ENCODE data around the gene DYSF.

Gene DYSF

DNA sequence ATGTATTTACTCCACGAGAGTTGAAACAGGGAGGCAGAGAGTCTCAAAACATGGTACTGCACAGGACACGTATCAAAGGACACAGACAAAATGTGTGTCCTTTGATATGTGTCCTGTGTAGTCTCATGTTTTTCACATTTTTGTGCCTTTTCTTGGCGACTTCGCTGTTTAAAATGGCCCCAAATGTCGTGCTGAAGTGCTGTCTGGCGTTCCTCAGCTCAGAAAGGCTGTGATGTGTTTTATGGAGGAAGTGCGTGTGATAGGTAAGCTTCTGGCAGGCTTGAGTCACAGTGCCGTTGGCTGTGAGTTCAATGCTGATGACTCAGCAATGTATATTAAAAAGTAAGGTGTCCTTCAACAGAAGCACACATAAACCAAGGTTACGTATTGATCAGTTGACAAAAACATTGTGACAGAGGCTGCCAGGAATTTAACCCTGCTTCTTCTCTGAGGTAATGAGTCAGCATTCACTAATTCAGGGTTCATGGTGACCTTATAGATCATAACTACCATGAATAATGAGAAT lies 78.2 kb downstream of the DYSF start:
- no peak for DNase-seq

DNA sequence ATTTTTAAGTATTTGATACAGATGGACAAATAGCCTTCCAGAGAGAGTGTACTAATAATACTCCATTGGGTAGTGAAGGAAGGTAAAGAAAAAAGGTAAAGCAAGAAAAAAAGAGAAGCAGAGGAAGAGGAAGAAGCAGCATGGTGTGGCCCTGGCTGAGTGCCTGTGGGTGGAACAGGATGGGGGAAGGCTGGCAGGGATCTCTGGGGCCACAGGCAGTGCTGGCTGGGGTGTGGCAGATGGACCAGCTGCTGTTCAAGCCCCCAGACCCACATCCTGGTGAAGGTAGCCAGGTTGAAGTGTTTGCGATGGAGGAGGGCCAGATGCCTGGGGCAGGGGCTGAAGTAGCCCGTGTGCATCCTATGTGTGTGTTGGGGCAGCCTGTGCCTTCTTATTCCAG lies 79.0 kb downstream of the DYSF start:
- DNase-seq = no peak

DNA sequence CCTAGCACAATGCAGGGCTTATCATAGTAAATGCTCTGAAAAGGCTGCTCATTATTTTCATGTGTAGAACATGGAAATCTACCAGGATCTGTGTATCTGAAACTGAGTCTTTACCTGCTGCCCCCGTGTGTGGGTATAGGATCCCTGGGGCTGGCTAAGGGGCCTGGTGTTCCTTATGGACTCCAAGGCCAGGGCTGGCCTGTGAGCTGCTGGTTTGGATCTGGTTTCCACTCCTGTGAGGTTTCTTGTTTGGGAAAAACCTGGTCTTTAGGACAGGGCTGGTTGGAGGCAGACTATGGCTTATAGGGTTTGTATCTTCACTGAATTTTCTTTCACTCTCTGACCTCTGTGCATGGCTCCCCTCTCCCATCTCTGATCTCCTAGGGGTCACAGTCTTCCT lies 80.8 kb downstream of the DYSF start:
- DNase-seq = no peak

DNA sequence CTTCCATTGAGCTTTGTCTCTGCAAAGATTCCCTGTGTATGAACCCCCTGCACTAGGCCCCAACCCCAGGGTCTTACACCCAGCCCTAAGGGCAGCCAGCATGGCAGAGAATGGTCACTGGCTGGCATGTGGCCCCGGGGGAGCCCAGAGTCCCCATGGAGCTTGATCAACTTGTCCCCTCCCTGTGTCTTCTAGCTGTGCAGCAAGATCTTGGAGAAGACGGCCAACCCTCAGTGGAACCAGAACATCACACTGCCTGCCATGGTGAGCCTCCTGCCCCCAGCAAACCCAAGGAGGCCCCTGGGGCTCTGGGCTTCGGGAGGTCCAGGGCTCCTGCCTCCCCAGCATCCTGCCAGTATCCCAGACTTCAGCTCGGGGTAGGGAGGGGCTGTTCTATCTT lies 81.5 kb downstream of the DYSF start:
- DNase-seq = no peak

DNA sequence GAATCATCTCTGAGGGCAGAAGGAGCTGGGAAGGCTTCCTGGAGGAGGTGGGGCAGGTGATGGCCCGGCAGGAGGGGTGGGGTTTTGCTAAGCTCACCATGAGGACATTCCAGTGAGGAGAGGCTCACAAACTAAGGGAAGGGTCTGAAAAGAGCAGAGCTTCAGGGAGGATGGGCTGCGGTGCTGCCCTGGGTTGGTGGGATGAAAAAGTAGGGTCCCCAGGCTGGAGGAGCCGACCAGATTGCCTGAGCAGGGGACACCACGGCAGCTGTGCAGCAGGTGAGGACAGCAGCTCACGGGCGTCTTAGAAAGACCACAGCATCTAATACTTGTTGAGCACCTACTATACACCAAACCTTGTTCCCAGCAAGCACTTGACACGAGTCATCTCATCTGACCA lies 82.2 kb downstream of the DYSF start:
- DNase-seq = no peak

DNA sequence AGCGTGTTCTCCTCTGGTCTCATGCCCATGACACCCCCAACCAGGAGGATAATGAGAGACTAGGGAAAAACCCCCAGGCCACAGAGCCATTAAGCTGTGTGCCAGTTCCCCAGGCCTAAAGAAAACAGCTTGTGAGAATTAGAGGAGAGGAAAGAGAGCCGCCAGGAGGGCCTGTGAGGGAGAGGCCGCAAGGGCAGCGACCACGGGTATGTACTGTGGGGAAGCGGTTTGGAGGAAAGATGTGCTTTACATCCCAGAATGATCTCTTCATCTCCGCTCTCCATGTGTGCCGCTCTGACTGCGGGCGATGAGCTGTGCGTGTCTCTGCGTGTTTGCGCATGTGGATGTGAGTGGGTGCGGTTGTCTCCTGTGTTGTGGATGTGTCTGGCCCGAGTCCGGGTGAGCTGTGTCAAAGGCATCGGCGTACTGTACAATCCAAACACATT lies 82.9 kb downstream of the DYSF start:
- no peak for DNase-seq

DNA sequence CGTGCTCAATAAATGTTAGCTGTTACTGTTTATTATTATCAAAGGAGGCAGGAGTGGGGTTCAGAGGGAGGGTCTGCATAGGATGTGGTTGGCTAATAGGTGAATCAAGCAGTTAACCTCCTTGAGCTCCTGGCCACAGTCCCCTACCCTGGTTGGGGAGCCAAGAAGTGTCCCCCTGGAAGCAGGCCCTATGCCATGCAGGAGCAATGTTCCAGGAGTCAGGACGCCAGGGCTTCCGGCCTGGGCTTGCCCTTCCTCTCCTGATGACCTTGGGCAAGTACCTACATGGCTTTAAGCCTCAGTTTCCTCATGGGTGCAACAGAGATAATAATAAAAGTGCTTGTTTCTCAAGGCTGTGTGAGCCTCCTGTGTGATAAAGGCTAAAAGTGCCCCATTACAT lies 84.9 kb downstream of the DYSF start:
- DNase-seq = no peak

DNA sequence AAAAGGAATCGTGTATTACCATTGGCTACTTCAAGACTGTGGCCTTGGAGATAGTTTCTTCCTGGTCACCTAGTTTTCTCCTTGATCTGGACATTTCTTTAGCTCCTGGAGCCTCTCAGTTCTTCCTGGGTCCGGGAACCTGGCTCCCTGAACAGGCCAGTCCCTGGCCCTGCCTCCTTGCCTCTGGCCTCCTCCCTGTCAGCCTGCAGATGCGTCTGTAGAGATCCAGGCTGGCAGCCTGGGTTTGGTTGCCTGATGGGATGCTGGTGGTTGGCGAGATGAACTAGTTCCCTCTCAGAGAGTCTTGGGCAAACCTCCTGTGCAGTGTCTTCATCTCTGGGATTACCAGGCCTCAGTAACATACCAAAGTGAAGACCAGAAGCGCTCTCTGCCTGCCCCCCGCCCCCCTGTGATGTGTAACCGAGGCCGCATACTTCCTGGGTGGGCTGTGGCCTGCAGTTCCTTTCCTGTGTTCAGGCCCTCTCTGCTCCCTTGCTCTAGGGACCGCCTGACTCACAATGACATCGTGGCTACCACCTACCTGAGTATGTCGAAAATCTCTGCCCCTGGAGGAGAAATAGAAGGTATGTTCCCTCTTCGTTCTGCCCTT lies 85.4 kb downstream of the DYSF start:
- no peak for DNase-seq

DNA sequence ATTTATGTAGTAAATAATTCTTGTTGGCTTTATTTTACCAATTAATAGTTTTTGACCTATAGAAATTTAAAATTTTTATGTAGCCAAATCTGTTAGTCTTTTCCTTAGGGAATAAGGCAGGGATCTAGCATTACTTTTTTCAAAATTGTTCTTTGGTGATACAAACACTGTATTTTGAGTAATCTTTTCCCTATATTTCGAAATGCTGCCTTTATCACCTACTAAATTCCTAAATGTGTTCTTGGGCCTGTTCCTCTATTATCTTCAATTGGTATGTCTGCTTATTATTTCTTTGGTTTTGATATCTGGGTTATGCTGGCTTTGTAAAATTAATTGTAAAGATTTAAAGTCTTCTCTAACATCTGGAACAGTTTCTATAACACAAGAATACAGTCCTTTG lies 87.5 kb downstream of the DYSF start:
- DNase-seq = no peak

DNA sequence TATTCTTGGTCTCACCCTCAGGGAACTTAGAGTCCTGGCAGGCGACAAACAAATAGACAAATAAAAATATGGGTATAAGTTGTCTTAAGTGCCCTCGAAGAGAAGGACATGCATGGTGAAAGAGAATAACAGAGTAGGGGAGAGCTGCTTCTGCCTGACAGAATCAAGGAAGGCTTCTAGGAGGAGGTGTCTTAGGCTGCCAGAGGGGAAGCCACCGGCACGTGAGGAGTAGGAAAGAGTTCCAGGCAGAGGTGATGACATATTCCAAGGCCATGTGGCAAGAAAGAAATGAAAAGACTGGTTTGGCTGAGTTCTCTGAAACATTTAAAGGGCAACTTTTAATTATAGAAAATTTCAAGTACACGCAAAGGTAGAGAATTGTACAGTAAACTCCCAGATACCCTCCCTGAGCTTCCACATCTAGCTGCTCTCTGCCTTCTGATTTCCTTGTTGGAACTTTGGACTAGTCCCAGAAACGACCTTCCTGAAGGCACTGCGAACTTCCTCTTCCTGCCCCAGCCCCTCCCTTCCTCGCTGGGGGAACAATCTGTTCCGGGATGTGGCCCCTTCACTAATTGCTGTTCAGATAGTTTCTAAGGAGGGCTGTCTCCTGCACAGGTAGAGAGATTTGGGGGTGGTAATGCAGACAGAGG lies 91.7 kb downstream of the DYSF start:
- DNase-seq = peak in 1 of 2 experiments; percentile 9

DNA sequence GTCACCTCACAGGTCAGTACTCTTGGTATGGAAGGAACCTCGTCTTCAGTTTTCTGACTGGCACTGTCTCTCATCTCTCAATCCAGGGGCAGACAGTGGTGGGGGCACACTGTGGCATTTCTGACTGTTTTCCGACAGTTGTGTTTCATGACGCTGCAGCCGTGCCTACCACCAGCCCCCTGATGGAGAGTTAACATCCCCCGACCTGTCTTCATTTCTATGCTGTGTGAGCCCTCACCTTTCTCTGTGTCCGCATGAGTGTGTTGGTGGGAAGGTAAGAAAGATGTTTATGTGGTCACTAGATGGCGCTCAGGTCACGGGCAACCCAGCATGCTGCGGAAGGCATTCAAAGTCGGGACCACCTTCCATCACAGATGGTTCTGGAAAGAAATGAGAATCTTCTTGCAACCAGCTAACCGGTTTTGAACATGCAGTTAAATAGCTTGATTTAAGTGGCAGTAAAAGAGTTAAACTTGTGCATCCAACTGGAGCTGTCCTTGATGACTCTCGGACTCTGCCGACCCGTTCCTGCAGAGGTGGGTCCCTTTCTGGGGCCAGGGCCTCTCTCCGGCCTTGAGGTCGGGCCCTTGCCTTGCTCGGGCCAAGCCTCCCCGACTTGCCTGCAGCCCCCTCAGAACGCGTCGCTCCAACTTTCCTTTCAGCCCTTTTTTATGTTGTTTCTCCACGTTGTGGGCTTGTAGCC lies 92.4 kb downstream of the DYSF start:
- DNase-seq = peak; percentile 43 to 70

DNA sequence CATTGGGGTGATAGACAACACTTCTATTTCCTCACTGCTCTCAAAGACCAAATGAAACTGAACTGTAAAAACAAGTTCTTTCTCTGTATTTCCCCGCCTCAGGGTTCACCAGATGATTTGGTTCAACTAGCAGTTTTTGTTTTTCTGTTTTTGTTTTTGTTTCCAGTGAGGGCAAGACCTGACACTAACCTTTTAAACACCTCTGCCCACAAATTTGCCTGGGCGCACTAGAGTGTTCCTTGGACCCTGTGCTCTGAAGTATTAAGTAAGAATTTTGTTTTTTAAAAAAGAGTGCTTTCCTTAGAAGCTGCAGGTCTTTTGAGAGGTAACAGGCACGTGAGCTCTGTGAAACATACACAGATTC lies 92.9 kb downstream of the DYSF start:
- DNase-seq = no peak

DNA sequence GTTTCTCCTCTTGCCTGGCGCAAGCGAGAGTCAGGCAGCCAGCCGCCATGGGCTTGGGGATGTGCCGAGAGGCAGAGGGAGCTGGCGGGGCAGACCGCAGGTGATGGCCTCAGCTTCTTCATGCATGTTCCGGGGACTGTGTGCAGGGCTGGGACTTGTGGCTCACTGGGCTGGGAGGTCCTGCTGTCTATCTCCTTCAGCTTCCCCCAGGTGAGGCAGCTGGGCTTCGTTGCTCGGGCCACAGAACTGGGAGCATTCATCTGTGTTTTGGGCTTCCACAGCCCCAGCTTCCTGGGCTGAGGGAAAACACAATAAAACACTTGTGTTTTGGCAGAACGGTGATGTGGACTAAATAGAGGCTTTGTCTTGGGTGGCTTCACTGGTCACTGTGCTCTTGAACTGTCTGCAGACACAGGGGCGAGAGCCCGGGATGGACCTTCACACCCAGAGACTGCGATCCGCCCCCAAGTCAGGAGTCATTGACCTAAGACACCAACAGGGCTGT lies 93.5 kb downstream of the DYSF start:
- no peak for DNase-seq

DNA sequence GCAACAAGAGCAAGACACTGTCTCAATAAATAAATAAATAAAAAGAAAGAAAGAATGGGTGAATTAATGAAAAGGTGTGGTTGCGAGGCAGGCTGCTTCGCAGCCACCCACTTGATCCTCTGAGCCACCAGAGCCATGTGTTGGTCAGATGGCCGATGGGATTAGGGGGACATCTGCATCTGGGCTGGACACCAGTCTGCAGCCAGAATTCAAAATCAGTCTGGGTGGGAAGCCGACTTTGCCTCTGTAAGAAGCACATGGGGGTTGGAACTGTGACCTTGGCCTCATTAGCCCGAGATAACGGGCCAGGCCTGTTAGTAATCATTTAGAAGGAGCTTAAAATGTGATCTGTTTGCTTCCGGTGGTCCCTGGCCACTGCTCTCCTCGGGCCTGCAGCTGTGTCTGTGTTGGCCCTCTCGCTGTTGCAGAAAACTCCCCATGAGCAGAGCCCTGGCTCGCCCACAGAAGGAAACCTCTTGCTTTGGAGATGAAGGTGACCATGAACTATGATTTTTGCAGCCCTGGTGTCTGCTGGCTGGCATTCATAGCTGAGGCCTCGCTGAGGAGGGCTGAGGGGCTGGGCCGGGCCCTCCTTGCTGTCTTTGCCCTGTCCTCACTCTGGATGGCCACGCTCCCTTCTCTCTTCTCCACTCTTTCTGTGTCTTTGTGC lies 94.4 kb downstream of the DYSF start:
- no peak for DNase-seq

DNA sequence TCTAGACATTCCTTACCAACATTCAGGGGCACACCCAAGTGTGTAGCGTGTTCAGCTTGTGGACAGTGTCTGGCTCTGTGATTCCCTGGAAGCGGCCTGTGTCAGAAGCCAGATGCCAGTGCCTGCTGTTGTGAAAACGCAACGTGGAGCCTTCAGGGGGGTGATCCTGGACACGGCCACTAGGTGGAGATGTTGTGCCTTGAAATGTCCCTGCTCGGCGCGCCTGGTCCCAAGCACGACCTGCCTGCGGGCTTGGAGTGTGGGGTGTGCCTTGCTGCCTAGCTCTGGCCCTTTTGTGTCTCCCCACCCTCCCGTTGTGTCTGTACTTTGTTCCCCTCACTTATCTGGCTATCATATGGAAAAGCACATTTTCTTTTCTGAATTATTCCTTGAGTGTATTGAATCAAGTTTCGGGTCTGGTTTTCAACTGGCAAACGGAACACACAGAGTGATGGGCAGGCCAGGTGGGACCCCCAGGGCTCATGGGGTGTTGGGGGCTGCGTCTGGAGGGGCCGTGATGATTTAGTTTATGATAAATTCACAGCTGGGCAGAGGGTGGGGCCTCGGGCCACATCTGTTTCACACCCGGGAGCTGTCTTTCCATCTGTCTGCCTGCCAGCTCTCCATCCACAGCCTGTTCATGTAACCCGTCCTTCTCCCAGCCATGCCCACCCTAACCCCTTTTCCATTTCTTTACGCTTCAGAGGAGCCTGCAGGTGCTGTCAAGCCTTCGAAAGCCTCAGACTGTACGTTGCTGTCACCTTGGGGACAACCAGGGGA lies 95.5 kb downstream of the DYSF start:
- peak; percentile 38 to 64 for DNase-seq

DNA sequence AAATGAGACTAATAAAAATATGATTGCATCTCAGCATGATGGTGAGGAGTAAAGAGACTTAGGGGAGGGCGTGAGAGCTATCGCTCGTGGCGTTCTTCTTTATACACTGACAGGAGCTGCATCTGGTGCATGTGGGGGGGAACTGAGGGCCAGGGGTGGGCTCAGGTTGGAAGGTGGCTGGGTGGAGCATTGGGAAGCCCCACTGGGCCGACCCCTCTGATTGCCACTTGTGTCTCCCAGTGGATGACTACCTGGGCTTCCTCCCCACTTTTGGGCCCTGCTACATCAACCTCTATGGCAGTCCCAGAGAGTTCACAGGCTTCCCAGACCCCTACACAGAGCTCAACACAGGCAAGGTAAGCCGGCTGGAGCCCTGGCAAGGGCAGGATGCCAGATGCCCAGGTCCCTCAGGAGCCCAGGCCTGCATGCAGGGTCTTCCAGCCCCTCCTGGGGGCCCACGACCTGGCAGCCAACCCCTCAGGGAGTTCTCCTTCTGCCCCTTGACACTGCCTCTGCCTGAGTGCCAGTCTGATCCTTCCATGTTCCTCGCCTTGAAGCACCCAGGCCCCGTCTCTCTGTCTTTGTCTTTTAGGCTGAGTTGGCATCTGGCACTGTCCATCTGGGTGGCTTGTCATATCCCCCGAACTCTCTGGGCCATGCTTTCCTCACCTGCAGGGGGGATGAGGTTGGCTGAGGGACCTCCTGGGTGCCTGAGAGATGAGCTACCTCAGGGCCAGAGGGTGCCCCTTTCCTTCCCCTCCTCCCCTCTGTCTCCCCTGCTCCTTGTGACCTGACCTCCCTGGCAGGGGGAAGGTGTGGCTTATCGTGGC lies 97.7 kb downstream of the DYSF start:
- DNase-seq = peak in 1 of 2 experiments; percentile 16

DNA sequence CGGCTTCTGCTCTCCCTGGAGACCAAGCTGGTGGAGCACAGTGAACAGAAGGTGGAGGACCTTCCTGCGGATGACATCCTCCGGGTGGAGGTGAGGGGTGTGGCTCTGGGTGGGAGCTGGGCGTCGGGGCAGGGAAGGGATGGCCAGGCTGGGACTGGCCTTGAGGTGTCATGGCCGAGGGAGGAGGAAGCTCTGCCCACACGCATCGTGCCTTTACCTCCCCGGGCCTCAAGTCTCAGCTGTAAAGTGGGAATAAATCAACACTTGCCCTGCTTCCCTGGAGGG lies 98.2 kb downstream of the DYSF start:
- no peak for DNase-seq

DNA sequence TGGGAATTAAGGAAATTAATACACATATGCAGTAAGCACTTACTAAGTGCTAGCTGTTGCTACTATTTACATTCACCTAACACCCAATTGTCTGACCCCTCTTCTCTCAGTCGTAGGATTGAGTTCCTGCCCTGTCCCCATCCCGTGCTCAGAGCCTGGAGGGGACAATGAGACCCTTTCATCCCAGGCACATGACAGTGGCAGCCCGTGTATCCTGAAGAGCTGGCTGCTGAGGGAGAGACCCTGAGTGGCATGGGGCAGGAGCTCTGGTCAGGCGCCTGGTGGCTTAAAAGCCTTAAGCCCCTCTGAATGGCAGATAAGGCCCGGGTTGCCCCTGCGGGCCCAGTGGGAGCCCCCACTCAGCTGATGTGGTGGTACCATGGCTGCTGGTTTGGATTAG lies 99.0 kb downstream of the DYSF start:
- DNase-seq = no peak

DNA sequence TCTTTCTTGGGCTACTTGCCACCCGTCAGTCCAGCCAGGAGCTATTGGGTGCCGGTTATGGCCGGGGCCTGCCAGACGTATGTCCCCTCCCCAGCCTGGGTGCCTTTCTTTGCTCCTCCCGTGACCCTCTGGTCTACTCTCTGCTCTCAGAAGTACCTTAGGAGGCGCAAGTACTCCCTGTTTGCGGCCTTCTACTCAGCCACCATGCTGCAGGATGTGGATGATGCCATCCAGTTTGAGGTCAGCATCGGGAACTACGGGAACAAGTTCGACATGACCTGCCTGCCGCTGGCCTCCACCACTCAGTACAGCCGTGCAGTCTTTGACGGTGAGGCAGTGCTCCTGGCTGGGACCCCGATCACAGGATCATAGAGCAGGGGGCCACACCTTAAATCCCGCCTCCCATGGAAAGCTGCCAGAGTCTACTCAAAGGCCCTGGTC lies 99.5 kb downstream of the DYSF start:
- no peak for DNase-seq

DNA sequence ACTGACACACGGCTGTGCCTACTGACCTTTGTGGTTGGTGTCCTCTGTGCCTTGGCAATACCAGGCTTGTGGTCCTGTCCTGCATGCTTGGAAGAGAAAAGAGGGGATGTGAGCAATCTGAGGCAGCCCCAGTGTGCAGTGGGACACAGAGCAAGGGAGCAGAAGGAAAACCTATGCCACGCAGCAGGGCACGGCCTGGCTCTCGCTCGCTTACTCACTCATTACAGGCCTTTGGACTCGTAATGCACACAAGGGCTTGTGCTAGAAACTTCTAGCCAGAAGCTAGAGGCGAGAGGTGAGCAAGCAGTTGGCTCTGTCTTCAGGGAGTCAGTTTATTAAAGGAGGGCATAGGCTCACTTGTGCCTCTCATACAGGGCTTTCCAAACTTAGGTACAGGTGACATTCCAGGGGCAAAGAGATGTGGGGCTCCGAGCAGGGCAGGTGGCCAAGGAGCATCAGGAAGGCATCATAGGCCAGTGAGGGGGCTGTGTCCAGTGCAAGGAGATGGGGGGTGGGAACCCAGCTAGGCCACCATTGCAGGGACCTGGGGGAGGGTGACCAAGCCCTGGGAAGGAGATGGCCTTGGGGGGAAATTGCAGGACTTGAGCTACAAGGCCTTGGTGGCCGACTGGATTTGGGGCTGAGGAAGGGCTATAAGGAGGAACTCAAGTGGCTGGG lies 100.8 kb downstream of the DYSF start:
- DNase-seq = no peak

DNA sequence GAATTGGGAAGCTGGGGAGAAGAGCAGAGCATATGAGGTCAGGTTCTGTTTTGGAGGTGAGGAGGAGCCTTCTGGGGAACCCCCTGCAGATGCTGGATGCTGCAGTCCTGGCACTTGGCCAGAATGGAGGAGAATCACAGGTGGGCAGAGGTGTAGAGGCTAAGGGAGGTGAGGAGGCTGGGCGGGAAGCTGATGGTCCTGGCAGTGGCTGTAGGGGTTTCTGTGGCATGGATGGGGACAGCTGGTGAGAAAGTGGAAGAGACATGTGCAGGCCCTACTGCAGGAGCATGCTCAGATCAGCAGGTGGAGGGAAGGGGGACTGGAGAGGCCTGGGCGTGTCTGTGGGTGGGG lies 101.3 kb downstream of the DYSF start:
- no peak for DNase-seq

Data from NCI-H524 (cell line).